Effector memory CD4-positive, alpha-beta T cell (primary cell): ENCODE measurements around the gene GYPC.

Source experiments
- DNase-seq, 3 donors: peaks; one replicate each; pipeline ENCODE4 v3.0.0-alpha.2; 2020
- H3K27ac ChIP-seq: 2 replicates; pipeline ENCODE4 v1.7.0; 2013; ENCODE audit warnings: mild to moderate bottlenecking, low read length, moderate library complexity; ENCODE audit not compliant: insufficient read depth, poor library complexity, severe bottlenecking
- H3K27me3 ChIP-seq: replicated peaks from 2 replicates; pipeline ENCODE4 v1.7.0; 2013; ENCODE audit warnings: mild to moderate bottlenecking, low read length; ENCODE audit not compliant: insufficient read depth, control insufficient read depth, poor library complexity, severe bottlenecking
- H3K36me3 ChIP-seq: 2 replicates; pipeline ENCODE4 v1.7.0; 2013; ENCODE audit warnings: mild to moderate bottlenecking, low read length, moderate library complexity; ENCODE audit not compliant: control insufficient read depth, insufficient read depth
- H3K4me1 ChIP-seq: 2 replicates; pipeline ENCODE4 v1.7.0; 2013; ENCODE audit warnings: low read length, mild to moderate bottlenecking; ENCODE audit not compliant: control insufficient read depth, insufficient read depth, poor library complexity, severe bottlenecking
- H3K4me3 ChIP-seq: 2 replicates; pipeline ENCODE4 v1.7.0; 2013; ENCODE audit warnings: low read length, low read depth, mild to moderate bottlenecking; ENCODE audit not compliant: insufficient read depth, poor library complexity, severe bottlenecking
- H3K9me3 ChIP-seq: 2 replicates; pipeline ENCODE4 v1.7.0; 2013; ENCODE audit warnings: mild to moderate bottlenecking, low read length, moderate library complexity; ENCODE audit not compliant: control insufficient read depth

The GYPC gene

GRCh38 chr2:126664639-126665038 is 8.7 kb downstream of the GYPC start:
- H3K27ac ChIP-seq: peak overlapping the region; percentile 54

DNA sequence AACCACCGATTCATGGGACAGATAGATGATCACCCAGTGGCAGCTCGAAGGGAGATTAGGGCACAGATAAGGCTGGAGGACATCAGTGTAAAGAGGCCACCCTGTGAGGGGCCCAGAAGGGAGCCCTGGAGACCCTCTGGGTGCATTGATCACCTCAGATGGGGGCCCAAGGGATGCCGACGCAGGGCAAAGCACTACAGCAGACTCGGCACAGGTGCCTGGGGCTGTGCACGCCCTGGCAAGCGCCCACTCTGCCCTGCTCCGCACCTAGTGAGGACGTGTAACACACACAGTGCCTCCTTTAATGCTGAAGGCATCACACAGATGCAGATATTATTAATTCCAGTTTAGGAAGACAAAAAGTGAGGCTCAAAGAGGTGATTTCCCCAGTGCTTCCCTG is 9.5 kb downstream of the GYPC start:
- peaks cover 15% of the 10 kb centered on the region for H3K36me3 ChIP-seq
- no peaks in the 10 kb centered on the region for H3K9me3 ChIP-seq
- no peak for DNase-seq
- H3K4me1 ChIP-seq: peaks cover 44% of the 10 kb centered on the region
- peak overlapping the region; percentile 54 for H3K27ac ChIP-seq
- H3K4me3 ChIP-seq: no peak overlapping the region
- H3K27me3 ChIP-seq: no peaks in the 10 kb centered on the region

More at GRCh38 chr2:126664639-126665038, 8.7 kb downstream of the GYPC start:
- H3K4me3 ChIP-seq: no peak overlapping the region
- H3K27me3 ChIP-seq: no peaks in the 10 kb centered on the region
- DNase-seq: no peak
- peaks cover 7% of the 10 kb centered on the region for H3K36me3 ChIP-seq
- no peaks in the 10 kb centered on the region for H3K9me3 ChIP-seq
- H3K4me1 ChIP-seq: peaks cover 47% of the 10 kb centered on the region

- H3K4me3 ChIP-seq: no peak overlapping the region
- H3K9me3 ChIP-seq: no peaks in the 10 kb centered on the region
- H3K36me3 ChIP-seq: peaks cover 16% of the 10 kb centered on the region
- peaks cover 22% of the 10 kb centered on the region for H3K4me1 ChIP-seq
- DNase-seq: no peak
- no peak overlapping the region for H3K27ac ChIP-seq
- H3K27me3 ChIP-seq: no peaks in the 10 kb centered on the region
Observed at GRCh38 chr2:126668254-126668653, 12.3 kb downstream of the GYPC start.

GRCh38 chr2:126669772-126670171 is 13.8 kb downstream of the GYPC start:
- Histone ChIP-seq H3K4me1 (peaks cover 16% of the 10 kb centered on the region), H3K9me3 (peaks cover under 1% of the 10 kb centered on the region), H3K27ac (no peak overlapping the region), H3K4me3 (no peak overlapping the region), H3K27me3 (no peaks in the 10 kb centered on the region), H3K36me3 (peaks cover 16% of the 10 kb centered on the region)
- DNase-seq: no peak

DNA sequence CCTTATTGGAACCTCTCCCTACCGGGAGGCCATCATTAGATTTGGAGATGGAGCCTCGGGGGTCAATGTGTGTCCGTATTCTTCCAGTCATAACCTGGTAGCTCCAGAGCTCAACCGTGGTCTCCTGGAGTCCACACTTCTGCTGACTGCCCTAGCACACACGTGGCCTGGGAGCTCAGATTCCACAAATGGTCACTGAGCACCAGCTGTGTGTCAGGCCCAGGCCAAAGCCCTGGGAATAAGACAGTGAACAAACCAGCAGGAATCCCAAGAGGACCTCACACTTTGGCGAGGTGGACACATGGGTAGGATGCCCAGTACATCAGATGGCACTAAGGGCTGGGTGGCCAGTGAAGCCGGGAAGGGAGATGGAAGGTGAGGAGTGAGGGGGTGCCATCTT is 15.5 kb downstream of the GYPC start:
- no peak for DNase-seq
- Histone ChIP-seq H3K27ac (no peak overlapping the region), H3K36me3 (peaks cover 19% of the 10 kb centered on the region)

DNA sequence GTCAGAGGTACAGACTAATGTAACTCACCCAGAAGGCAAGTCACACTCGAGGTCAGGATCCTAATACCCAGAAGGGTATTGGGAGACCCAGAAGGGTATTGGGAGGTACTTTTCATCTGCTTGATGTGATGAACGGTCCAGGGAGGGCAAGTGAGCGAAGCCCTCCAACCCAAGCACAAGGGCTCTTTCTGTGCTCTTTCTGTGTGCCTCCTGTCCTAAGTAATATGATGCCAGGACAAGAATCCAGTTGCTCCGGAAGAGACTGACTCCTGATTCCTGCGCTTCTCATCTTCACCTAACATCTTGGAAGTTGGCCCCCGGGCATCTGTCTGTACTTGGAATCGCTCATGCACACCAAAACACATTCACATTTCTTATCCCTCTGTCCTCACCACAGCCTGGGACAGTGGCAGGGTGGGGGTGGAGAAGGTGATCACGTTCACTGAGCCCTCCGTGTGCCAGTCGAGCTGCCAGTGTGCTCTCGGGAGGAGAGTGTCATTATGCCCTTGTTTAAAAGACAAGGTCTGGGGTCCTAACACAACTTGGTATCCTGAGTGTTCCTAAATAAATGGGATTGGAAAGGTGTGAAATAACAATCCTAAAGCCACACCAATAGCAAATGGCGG is 17.1 kb downstream of the GYPC start:
- Histone ChIP-seq H3K27ac (no peak overlapping the region), H3K4me3 (no peak overlapping the region), H3K9me3 (peaks cover 8% of the 10 kb centered on the region), H3K4me1 (peaks cover 2% of the 10 kb centered on the region), H3K36me3 (peaks cover 19% of the 10 kb centered on the region), H3K27me3 (no peaks in the 10 kb centered on the region)
- DNase-seq: no peak

More for the DNA sequence above, 15.5 kb downstream of the GYPC start:
- Histone ChIP-seq H3K27me3 (no peaks in the 10 kb centered on the region), H3K9me3 (peaks cover 8% of the 10 kb centered on the region), H3K4me1 (peaks cover 2% of the 10 kb centered on the region), H3K4me3 (no peak overlapping the region)

GRCh38 chr2:126674075-126674744 is 18.3 kb downstream of the GYPC start:
- Histone ChIP-seq H3K36me3 (peaks cover 19% of the 10 kb centered on the region), H3K4me1 (peaks cover 2% of the 10 kb centered on the region), H3K27ac (no peak overlapping the region), H3K9me3 (peaks cover 8% of the 10 kb centered on the region), H3K4me3 (no peak overlapping the region), H3K27me3 (no peaks in the 10 kb centered on the region)
- DNase-seq: no peak

GRCh38 chr2:126675637-126676036 is 19.7 kb downstream of the GYPC start:
- Histone ChIP-seq H3K4me1 (no peaks in the 10 kb centered on the region), H3K4me3 (no peak overlapping the region), H3K36me3 (peaks cover 8% of the 10 kb centered on the region), H3K9me3 (peaks cover 8% of the 10 kb centered on the region), H3K27me3 (no peaks in the 10 kb centered on the region), H3K27ac (no peak overlapping the region)
- DNase-seq: no peak

DNA sequence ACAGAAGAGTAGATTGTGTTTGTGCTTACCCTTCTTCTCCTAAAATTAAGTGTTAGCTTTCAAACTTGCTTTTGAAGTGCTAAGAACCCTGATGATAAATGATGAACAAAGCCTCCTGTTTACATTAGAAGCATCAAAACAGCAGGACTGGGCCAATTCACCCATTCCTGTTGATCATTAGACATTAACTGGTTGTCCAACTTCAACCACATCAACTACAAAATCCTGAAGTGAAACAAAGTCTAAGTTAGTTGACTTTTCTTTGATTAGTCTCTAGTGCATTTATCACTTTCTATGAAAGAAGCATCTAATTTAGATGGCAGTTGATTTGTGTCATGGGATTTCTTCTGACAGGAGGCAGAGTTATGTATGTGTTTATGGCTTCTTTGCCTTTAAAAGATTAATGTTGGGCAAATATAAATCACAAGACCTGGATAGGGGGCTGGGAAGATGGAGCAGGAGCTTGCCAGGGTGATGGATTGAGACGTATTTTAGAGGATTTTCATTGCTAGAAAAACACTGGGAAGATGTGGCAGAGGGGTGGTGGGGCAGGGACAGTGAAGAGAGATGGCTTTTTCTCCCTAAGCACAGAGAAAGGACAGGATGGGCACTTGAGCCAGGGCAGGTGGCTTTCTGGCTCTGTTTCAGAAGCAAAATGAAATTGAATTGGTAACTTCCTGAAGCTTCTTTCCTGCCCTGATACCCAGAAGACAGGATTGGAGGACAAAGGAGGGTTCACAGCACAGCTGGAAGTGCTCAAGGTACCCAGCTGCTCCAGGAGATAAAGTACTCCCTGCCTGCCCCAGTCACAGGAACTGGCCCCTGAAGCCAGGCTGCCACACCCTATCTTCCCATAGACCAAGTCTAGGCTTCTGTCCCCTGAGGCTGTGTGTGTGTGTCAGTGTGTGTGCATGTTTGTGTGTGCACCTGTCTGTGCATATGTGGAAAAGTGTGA is 20.5 kb downstream of the GYPC start:
- no peak for DNase-seq
- no peak overlapping the region for H3K27ac ChIP-seq
- H3K4me3 ChIP-seq: no peak overlapping the region
- no peaks in the 10 kb centered on the region for H3K27me3 ChIP-seq
- peaks cover 10% of the 10 kb centered on the region for H3K36me3 ChIP-seq
- peaks cover 8% of the 10 kb centered on the region for H3K9me3 ChIP-seq
- no peaks in the 10 kb centered on the region for H3K4me1 ChIP-seq

DNA sequence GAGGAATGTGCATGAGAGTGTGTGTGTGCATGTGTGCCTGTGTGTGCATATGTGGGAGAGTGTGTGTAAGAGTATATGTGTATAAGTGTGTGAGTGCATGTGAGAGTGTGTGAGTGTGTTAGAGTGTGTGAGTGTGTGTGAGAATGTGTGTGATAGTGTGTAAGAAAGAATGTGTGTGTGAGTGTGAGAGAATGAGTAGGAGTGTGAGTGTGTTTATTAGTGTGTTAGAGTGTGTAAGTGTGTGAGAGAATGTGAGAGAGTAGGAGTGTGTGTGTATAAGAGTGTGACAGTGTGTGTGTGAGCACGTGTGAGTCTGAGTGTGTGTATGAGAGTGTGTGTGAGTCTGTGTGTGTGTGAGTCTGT is 21.2 kb downstream of the GYPC start:
- Histone ChIP-seq H3K27ac (no peak overlapping the region), H3K36me3 (peaks cover 11% of the 10 kb centered on the region), H3K9me3 (peaks cover 8% of the 10 kb centered on the region), H3K27me3 (no peaks in the 10 kb centered on the region), H3K4me3 (no peak overlapping the region), H3K4me1 (no peaks in the 10 kb centered on the region)
- no peak for DNase-seq
